Stimulated activated CD4-positive, alpha-beta T cell treated with anti-CD3 and anti-CD28 coated beads, Interleukin-12 subunit alpha, Interleukin-12 subunit beta, amount 100 ng/mL, for 48 hours (primary cell): ENCODE results near the gene MEX3D.

Experiments used
- DNase-seq, 3 donors: peaks; one replicate each; pipeline ENCODE4 v3.0.0-alpha.2; 2020; ENCODE audit warnings: low read depth in 2 of 3, low spot score in 1 of 3

Gene MEX3D

GRCh38 chr19:1598777-1599459 is 30.8 kb upstream of the MEX3D start:
- no peak for DNase-seq

- no peak for DNase-seq
Observed at GRCh38 chr19:1593501-1593772, 25.3 kb upstream of the MEX3D start.

- peak; percentile 67 to 81 (median 73) for DNase-seq
Observed at GRCh38 chr19:1592755-1593500, 24.8 kb upstream of the MEX3D start, which contains the start of gene MBD3. MBD3 (minus strand) TSS chr19:1592865; CDS start chr19:1592631, 234 bp downstream.

- peak; percentile 63 to 78 (median 70) for DNase-seq
Observed at GRCh38 chr19:1592024-1592754, 24.1 kb upstream of the MEX3D start.

- DNase-seq = no peak
Observed at GRCh38 chr19:1591421-1592023, 23.4 kb upstream of the MEX3D start.

- no peak for DNase-seq
Observed at GRCh38 chr19:1590641-1591397, 22.7 kb upstream of the MEX3D start.

- no peak for DNase-seq
Observed at GRCh38 chr19:1587872-1588271, 19.7 kb upstream of the MEX3D start.

GRCh38 chr19:1585243-1585580 is 17.1 kb upstream of the MEX3D start:
- no peak for DNase-seq

- DNase-seq = no peak
Observed at GRCh38 chr19:1584500-1585242, 16.5 kb upstream of the MEX3D start.

- DNase-seq = no peak
Observed at GRCh38 chr19:1582201-1582600, 14.1 kb upstream of the MEX3D start.

- no peak for DNase-seq
Observed at GRCh38 chr19:1580957-1581356, 12.8 kb upstream of the MEX3D start.

- no peak for DNase-seq
Observed at GRCh38 chr19:1580382-1580781, 12.3 kb upstream of the MEX3D start.

GRCh38 chr19:1579222-1579621 is 11.1 kb upstream of the MEX3D start:
- DNase-seq = no peak

GRCh38 chr19:1577929-1578618 is 9.9 kb upstream of the MEX3D start:
- DNase-seq = no peak

- DNase-seq = no peak
Observed at GRCh38 chr19:1577090-1577928, 9.2 kb upstream of the MEX3D start.

GRCh38 chr19:1576242-1577089 is 8.3 kb upstream of the MEX3D start:
- DNase-seq = no peak

- DNase-seq = no peak
Observed at GRCh38 chr19:1575323-1576241, 7.5 kb upstream of the MEX3D start.
